ENCODE data around the gene SPAG16. TPM values are rescaled to one million over a fixed set of nuclear protein-coding genes. Genes with fewer than 3 reads are reported as not detected.
"Not testable (repeated sequence)": the region's sequence is repeated elsewhere in the genome, so short reads cannot be mapped to it uniquely, and the experiment has no call there.

Gene SPAG16
- total RNA-seq, 1 donor from 2014 or later = 16.7 TPM

GRCh38 chr2:213691351-213691750 lies 407.1 kb downstream of the SPAG16 start:
- H3K27me3 ChIP-seq (ENCODE audit: insufficient read depth, low read length) = no peaks in the 10 kb centered on the region

DNA sequence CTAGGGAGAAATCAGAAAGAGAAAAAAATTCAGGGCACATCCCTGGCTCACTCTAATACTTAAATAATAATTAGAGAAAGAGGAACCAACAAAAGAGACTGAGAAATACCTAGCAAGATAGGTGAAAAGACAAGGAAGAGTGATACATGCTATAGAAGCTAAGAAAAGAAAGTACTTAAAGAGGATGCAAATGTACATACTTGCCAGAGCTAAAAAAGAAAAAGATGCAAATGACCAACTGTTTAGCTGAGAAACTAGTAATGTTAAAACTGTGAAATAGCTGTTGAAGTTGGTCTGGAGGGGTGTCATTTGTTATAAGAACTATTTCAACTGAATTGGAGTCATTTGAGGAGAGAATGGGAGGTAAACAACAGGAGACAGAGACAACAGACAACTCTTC lies 412.2 kb downstream of the SPAG16 start:
- no peak for FAIRE-seq

More at GRCh38 chr2:213691351-213691750, 407.1 kb downstream of the SPAG16 start:
- Histone ChIP-seq H2AFZ (ENCODE audit: low read depth, low read length) (no peak overlapping the region), H3K4me3 (ENCODE audit: insufficient read depth, low read depth, low read length) (no peak overlapping the region), H3K9ac (ENCODE audit: low read length) (no peak overlapping the region), H3K9me3 (ENCODE audit: insufficient read depth, low read depth, low read length) (no peaks in the 10 kb centered on the region), H3K27ac (ENCODE audit: low read depth, low read length) (no peak overlapping the region), H3K4me2 (ENCODE audit: low read length) (no peak overlapping the region), H3K4me1 (ENCODE audit: insufficient read depth, low read length) (no peaks in the 10 kb centered on the region), H3K79me2 (ENCODE audit: insufficient read depth, low read length) (no peaks in the 10 kb centered on the region), H4K20me1 (ENCODE audit: insufficient read depth, low read length) (no peaks in the 10 kb centered on the region), H3K36me3 (ENCODE audit: insufficient read depth, low read length) (no peaks in the 10 kb centered on the region)
- Mint-ChIP-seq H3K27me3 (ENCODE audit: low read depth, unreplicated experiment) (no peaks in the 10 kb centered on the region), H3K4me3 (ENCODE audit: unreplicated experiment) (no peak overlapping the region), H3K4me1 (ENCODE audit: low read depth, unreplicated experiment) (no peaks in the 10 kb centered on the region), H3K9me3 (ENCODE audit: unreplicated experiment) (no peaks in the 10 kb centered on the region), H3K27ac (ENCODE audit: unreplicated experiment) (no peak overlapping the region), H3K36me3 (ENCODE audit: low read depth, unreplicated experiment) (no peaks in the 10 kb centered on the region)
- TF ChIP-seq EZH2 (IDR thresholded peaks at IDR 0.05; ENCODE audit: insufficient read depth, low read length) = no peak
- TF ChIP-seq, protein P1, sequence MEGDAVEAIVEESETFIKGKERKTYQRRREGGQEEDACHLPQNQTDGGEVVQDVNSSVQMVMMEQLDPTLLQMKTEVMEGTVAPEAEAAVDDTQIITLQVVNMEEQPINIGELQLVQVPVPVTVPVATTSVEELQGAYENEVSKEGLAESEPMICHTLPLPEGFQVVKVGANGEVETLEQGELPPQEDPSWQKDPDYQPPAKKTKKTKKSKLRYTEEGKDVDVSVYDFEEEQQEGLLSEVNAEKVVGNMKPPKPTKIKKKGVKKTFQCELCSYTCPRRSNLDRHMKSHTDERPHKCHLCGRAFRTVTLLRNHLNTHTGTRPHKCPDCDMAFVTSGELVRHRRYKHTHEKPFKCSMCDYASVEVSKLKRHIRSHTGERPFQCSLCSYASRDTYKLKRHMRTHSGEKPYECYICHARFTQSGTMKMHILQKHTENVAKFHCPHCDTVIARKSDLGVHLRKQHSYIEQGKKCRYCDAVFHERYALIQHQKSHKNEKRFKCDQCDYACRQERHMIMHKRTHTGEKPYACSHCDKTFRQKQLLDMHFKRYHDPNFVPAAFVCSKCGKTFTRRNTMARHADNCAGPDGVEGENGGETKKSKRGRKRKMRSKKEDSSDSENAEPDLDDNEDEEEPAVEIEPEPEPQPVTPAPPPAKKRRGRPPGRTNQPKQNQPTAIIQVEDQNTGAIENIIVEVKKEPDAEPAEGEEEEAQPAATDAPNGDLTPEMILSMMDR (IDR thresholded peaks at IDR 0.05; ENCODE audit: insufficient read depth, low read depth, low read length) = no peak
- no peak for FAIRE-seq
- DNase-seq (ENCODE audit: low read depth) = no peak

GRCh38 chr2:213701365-213701764 lies 417.1 kb downstream of the SPAG16 start:
- H3K4me3 Mint-ChIP-seq (ENCODE audit: unreplicated experiment); H3K9me3 Mint-ChIP-seq (ENCODE audit: unreplicated experiment); H3K79me2 ChIP-seq (ENCODE audit: insufficient read depth, low read length); H3K4me3 ChIP-seq (ENCODE audit: insufficient read depth, low read depth, low read length); H3K9ac ChIP-seq (ENCODE audit: low read length); H3K27me3 ChIP-seq (ENCODE audit: insufficient read depth, low read length); H3K27ac ChIP-seq (ENCODE audit: low read depth, low read length); H3K36me3 Mint-ChIP-seq (ENCODE audit: low read depth, unreplicated experiment); H2AFZ ChIP-seq (ENCODE audit: low read depth, low read length); DNase-seq (ENCODE audit: low read depth); H3K27me3 Mint-ChIP-seq (ENCODE audit: low read depth, unreplicated experiment); H3K4me1 ChIP-seq (ENCODE audit: insufficient read depth, low read length); H3K36me3 ChIP-seq (ENCODE audit: insufficient read depth, low read length); FAIRE-seq; H4K20me1 ChIP-seq (ENCODE audit: insufficient read depth, low read length); H3K4me2 ChIP-seq (ENCODE audit: low read length); H3K4me1 Mint-ChIP-seq (ENCODE audit: low read depth, unreplicated experiment); H3K9me3 ChIP-seq (ENCODE audit: insufficient read depth, low read depth, low read length); H3K27ac Mint-ChIP-seq (ENCODE audit: unreplicated experiment): not testable (repeated sequence)

More for the DNA sequence above, 412.2 kb downstream of the SPAG16 start:
- H3K4me3 ChIP-seq (ENCODE audit: insufficient read depth, low read depth, low read length) = no peak overlapping the region
- no peak overlapping the region for H3K27ac ChIP-seq (ENCODE audit: low read depth, low read length)
- Mint-ChIP-seq H3K36me3 (ENCODE audit: low read depth, unreplicated experiment) (no peaks in the 10 kb centered on the region), H3K9me3 (ENCODE audit: unreplicated experiment) (no peaks in the 10 kb centered on the region), H3K4me1 (ENCODE audit: low read depth, unreplicated experiment) (no peaks in the 10 kb centered on the region), H3K4me3 (ENCODE audit: unreplicated experiment) (no peak overlapping the region), H3K27ac (ENCODE audit: unreplicated experiment) (no peak overlapping the region), H3K27me3 (ENCODE audit: low read depth, unreplicated experiment) (no peaks in the 10 kb centered on the region)
- H3K9me3 ChIP-seq (ENCODE audit: insufficient read depth, low read depth, low read length) = no peaks in the 10 kb centered on the region
- DNase-seq (ENCODE audit: low read depth) = no peak
- H3K27me3 ChIP-seq (ENCODE audit: insufficient read depth, low read length) = no peaks in the 10 kb centered on the region
- H3K4me2 ChIP-seq (ENCODE audit: low read length) = no peak overlapping the region
- H3K36me3 ChIP-seq (ENCODE audit: insufficient read depth, low read length) = no peaks in the 10 kb centered on the region
- no peaks in the 10 kb centered on the region for H3K4me1 ChIP-seq (ENCODE audit: insufficient read depth, low read length)
- no peaks in the 10 kb centered on the region for H4K20me1 ChIP-seq (ENCODE audit: insufficient read depth, low read length)
- no peaks in the 10 kb centered on the region for H3K79me2 ChIP-seq (ENCODE audit: insufficient read depth, low read length)
- no peak overlapping the region for H2AFZ ChIP-seq (ENCODE audit: low read depth, low read length)
- TF ChIP-seq, protein P1 (IDR thresholded peaks at IDR 0.05; ENCODE audit: insufficient read depth, low read depth, low read length) = no peak
- TF ChIP-seq EZH2 (IDR thresholded peaks at IDR 0.05; ENCODE audit: insufficient read depth, low read length) = no peak
- no peak overlapping the region for H3K9ac ChIP-seq (ENCODE audit: low read length)

Measured in astrocyte (in vitro differentiated cells and primary cell).